22Rv1 (cell line): ENCODE data around the gene SLC35F3.

ENCODE experiments used
- CTCF ChIP-seq: fragments of 450-650 bp; IDR thresholded peaks from 2 replicates; pipeline ENCODE4 v1.5.1; 2017; ENCODE audit warnings: mild to moderate bottlenecking
- ZFX ChIP-seq: fragments of 450-650 bp; IDR thresholded peaks from 2 replicates; pipeline ENCODE4 v1.6.1; 2017; ENCODE audit warnings: antibody characterized with exemption, borderline replicate concordance

DNA sequence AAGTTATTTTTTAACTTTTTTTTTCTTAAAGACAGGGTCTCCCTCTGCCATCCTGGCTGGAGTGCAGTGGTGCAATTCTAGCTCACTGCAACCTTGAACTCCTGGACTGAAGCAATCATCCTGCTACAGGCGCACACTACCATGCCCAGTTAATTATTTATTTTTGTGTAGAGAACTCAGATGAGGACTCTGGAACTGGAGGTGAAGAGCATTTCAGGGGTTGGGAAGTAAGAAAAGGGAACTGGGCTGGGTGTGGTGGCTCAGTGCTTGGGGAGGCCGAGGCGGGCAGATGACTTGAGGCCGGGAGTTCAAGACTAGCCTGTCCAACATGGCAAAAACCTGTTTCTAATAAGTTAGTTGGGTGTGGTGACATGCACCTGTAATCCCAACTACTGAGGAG, 28.9 kb downstream of the SLC35F3 start:
- no peak for TF ChIP-seq CTCF
- no peak for TF ChIP-seq ZFX
